ENCODE measurements around the gene MGLL.

Gene MGLL

DNA sequence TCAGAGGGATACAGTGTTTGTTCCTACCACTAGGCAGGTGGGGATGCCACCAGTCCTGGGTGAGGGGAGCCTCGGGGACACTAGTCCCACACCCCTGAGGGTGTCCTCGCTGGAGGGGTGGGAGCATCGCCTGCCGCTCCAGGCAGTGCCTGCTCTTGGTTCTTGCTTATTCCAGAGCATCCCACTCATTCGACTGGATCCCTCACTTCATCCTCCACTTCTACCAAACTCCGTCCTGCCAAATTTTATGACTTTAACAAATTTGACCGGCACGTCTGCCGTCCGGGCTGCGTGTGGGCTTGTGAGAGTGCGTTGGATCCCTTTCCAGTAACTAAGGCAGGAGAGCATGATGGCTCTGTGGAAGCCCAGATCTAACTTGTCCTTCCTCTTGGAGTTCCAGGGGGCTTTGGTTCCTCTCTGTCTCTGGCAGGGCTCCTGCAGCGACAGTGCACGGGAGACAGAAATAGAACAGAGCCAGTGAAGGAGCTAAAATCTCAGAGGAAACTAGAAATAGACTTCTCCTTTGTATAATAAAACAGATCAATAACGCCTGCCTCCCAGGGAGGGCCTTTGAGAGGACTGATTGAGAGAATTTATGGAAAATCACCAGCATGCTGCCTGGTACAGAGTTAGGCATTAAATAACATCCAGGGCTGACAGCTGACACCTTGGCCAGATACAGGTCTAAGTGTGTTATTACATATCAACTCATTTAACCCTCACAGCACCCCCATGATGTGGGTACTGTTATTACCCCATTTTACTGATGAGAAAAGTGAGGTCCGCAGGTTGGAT lies 34.5 kb downstream of the MGLL start:
- DNase-seq (ENCODE audit: low read depth) = no peak

DNA sequence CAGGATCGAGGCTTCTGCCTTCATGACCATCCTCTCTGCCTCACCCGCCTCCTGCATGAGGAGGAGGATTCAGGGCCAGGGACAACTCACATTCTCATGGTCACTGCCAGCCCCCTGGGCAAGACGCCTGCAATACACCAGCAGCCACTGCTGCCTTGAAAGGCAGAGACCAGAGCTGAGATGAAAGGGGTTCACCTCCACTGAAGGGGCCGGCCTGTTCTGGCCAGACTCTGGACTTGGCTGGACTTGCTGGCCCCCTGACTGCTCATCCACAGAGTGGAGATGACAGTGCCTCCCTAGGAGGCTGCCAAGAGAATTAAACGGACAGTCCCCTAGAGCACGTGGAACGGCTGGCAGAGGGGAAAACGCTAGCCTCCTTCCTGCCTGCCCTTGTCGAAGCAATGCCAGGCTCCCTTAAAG lies 35.2 kb downstream of the MGLL start:
- no peak for DNase-seq (ENCODE audit: low read depth)

DNA sequence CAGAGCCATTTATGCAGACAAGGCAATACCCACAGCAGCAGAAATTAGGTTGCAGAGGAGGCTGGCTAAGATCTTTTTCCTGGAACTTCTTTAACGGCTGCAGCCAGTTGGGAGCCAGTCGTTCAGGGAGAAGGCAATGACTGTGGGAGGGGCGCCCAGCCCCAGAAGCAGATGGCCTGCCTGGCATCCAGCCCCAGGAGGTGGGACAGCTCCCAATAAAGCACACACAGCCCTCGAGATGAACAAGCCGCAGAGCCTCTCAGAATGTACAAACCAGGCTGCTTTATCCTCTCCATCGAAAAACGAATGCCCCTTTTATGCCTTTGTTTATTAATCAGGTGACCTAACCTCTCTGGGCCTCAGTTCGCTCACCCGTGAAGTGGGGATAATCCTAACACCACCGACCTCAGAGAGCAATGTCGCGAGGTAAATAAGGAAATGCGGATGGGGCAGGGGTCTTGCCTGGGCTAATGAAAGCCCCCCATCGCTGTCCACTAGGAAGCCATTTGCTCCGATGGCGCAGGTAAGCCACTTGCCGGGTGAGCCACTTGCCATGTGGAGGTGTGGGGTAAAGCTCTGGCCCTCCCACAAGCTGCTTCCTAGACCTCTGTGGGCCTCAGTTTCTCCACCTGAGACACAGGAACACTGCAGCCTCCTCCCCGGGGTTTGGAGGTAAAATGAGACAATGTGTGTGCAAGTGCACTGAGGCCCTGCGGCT lies 35.8 kb downstream of the MGLL start:
- DNase-seq (ENCODE audit: low read depth) = no peak

DNA sequence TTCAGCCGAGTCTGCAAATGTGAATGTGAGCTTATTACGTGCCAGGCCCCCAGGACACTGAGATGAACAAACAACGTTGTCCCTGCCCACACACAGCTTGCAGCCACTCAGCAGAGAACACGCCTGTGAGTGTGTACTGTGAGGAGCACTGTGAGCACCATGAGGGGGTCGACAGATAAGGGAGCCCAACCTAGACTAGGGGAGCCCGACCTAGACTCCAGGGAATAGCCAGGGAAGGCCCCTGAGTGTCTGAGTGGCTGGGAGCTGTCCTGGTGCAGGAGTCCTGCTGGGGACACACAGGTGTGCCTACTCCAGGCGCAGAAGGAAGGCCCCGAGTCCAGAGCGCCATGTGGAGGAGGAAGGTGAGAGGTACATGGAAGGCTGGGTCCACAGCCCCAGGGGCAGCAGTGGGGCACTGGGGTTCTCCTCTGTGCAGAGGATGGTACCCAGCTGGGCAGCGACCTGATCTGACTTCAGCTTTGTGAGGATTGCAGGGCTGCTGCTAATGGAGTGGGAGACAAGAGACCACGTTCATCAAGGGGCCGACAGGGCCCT lies 36.5 kb downstream of the MGLL start:
- no peak for DNase-seq (ENCODE audit: low read depth)

DNA sequence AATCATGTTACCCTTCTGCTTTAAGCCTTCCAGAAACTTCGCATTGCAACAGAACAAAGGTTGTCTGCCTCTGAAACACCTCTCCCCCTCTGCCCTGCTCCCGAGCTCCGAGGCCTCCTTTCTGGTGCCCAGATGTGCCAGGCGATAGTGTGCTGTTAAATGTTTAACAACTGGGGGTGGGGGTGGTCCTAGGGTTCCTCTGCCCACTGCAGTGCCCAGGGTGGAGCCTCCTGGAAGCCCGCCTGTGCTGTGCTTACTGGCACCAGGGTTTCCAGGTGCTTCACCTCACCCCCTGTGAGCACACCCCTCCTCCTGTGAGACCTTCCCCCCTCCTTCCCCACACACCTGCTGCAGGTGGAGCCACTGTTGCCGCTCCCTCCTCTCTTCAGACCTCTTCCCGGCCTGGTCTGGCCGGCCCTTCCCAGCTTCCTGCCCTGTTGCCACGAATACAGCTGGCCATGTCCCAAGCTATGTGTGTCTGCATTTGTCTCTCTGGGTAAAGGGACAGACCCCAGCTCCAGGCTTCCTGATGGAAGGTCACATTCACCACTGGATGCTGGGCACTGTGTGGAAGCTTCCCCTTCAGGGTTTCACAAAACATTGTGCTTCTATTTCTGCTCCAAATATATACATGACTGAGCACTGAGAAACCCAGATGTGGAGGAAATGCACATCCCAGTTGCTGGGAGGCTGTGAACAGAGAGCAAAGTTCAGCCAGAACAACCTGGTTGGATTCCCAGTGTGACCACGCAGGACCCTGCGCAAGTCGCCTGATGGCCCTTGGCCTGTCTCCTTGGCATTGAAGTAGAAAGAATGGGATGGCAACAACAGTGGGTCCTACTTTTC lies 37.2 kb downstream of the MGLL start:
- no peak for DNase-seq (ENCODE audit: low read depth)

DNA sequence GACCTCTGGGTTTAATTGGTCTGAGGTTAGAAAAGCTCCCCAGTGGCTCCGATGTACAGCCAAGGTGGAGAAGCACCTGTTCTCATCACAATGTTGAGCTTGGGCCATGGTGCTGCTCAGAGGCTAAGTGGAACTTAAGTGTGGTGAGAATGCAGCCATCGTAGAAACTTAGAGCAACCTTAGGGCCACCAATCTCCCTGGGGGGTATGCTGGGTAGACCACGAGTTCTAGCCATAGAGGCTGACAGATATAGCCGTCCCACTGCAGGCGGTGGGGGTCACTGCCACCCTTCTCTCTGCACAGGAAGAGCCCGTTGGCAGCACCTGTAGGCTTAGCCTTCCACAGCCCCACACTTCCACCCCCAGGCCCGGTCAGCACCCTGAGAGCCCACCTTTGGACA lies 38.0 kb downstream of the MGLL start:
- no peak for DNase-seq (ENCODE audit: low read depth)

DNA sequence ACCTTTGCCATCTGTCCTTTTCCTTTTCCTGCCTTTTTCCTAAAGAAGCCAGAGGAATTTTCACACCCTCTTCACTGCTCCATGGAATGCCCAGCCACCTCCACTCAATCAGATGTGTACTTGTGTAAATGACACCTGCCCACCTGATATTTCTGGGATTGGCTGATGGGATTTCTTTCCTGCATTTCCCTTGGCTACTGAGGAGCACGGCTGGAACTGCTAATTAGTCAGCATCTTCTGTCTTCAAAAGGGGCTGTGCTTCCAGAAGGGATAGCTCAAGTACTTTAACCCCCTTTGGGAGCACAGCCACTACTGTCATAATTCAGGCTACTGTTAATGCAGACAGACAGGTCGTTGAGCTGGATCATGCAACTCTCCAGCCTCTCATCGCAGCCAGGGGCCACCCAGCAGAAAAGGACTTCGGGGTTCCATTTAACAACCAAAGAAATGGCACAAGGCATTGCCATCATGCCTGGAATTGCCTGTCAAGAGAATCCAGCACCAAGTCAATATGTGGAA lies 38.6 kb downstream of the MGLL start:
- no peak for DNase-seq (ENCODE audit: low read depth)

DNA sequence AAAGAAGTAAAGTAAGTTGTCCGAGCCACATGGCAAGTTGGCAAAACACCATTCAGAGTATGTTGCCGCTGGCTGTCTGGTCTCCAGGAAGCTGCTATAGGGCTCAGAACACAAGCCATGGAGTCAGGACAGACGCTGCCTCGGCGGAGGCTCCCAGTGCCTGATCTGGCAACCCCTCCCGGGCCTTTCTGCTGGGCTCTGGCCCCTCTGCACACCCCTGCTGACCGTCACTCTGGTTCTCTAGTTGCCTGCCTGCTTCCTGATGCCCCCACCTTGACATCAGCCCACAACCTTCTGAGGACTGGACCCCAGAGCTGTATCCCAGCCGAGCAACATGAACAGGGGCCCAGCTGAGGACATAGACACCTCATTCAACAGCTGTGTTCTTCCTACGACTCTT lies 39.1 kb downstream of the MGLL start:
- no peak for DNase-seq (ENCODE audit: low read depth)

DNA sequence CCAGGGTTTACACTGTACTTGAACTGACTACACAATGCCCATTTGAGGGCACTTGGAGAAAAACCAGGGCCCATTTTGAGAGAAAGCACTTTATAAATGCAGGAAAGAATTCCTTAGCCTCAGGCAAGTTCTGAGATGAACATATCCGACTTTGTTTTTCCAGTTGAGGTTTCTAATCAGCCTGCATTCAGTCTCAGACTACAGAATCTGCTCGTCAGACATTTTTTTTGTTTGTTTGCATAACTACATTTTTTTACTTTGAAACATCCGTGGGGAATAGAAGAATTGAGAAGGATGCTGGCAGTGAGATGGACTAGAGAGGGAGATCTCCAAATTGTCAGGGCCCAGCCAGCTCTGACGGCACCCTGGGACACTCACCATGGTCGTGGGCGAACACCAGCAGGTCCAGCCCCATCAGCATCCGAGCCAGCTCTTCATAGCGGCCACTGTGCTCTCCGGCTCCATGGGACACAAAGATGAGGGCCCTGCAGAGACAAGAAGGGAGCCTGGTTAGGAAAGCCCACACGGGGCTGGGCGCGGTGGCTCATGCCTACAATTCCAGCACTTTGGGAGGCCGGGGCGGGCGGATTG lies 40.8 kb downstream of the MGLL start:
- no peak for DNase-seq (ENCODE audit: low read depth)

DNA sequence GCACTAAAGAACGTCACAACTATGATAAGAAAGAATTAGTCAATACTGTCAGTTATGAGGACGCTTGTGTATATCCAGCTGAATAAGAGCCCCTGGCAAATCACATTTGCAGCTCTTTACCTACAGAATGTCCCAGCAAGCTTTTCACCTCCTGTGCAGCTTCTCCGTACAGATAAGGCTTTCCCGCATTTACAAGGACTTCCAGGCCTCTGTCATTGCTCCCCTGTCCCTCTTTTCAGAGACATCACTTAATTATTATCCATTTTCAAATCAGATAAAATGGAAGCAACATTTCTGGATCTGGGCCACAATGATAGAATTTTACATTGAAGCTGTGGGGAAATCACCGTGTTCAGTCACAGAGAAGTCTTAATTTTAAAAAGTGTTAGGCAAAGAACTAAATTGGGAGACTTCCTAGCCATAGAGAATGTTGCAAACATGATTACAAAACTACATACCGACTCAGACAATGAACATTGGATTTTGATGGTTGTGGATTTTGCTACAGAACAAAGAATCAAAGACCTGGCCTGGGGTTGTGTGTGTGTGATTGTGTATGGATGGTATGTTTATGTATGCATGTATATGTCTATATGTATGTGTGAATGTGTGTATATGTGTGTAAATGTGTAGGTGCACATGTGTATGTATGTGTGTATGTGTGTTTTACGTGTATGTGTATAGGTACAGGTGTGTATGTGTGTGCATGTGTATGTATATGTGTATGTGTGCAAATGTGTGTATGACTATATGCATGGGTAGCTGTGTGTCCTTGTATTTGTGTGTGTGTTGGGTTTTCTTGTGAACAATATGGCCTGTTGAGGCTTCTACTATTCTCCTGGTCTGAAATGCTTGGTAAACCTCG lies 41.5 kb downstream of the MGLL start:
- no peak for DNase-seq (ENCODE audit: low read depth)

DNA sequence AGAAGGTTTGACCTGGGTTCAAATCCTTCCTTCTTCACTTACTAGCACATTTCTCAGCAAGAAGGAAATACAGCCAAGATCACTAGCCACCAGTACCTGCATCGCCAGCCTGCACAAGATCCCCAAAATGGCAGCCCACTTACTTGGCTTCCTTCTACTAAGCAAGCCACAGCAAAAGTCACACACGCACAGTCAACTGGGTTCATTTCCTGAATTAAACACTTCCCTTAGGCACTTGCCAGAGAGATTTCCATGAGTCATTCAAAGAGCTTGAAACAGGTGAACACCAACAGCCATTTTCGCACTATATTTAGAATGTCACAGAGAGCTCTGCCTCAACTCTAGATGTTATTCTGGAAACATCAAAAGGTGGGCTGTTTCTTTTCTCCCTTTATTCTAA lies 42.6 kb downstream of the MGLL start:
- DNase-seq (ENCODE audit: low read depth) = no peak

DNA sequence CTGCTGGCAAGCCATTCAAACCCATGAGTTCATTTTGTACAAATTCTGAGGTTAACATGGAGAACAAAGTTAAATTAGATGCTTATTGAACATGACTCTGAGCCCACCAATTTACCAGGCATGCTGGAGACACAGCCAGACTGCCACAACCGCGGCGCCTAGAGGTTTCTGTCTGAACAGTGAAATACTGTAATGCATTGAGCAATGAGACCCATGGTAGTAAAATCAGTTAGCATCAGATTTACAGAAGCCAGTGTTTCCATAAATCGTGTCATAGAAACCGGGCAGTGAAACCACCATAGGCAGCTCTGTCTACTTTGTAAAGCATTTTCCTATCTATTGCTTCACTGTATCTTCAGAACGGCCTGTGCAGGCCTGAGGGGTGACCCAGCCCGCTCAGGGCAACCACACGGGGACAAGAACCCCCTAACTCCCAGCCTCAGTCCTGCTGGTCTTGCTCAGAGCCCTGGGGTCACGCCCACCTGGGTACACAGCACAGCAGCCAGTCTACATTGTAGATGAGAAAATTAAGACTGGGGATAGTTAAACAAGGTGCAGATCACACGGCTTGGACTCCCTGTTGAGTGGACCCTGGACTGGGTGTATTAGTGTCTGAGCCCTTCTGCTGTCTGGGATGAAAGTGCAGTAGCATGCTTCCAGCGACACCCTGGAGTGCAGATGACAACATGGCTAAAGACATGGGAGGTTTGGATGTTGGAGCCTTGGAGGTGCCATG lies 44.2 kb downstream of the MGLL start:
- no peak for DNase-seq (ENCODE audit: low read depth)

DNA sequence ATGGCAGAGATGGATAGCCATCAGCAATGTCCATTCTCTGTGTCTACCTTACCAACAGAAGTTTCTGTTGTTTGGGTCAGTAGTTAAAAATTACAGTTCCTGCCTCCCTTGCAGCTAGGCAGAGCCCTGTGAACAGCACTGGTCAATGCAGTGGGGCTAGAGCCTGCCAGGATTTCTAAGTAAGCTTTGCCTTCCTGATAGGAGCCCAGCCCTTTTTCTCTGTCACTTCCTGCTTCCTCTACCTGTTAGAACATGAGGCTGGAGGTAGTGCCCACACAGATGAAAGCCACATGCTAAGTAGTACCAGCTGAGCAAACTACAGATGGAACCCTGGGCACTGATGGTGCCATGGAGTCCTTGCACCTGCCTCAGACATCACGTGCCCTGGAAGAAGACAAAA lies 45.0 kb downstream of the MGLL start:
- no peak for DNase-seq (ENCODE audit: low read depth)

DNA sequence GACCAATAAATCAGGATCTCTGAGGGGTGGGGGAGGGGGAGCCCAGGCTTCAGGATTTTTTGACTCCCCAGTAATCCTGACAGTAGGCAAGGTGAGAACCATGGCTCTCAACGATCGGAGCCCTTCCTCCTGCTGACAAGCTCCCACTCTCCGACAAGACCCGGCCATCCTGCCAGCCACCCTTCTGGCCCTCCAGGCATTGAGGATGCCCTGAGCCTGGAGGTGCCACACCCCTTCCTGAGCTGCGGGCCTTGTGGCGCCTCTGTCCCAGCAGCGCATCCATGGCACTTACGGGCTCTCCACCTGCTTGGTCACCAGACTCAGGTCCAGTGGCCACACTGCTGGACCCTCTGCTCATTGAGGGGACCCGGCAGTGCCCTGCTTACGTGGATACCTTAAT lies 46.0 kb downstream of the MGLL start:
- DNase-seq (ENCODE audit: low read depth) = no peak

DNA sequence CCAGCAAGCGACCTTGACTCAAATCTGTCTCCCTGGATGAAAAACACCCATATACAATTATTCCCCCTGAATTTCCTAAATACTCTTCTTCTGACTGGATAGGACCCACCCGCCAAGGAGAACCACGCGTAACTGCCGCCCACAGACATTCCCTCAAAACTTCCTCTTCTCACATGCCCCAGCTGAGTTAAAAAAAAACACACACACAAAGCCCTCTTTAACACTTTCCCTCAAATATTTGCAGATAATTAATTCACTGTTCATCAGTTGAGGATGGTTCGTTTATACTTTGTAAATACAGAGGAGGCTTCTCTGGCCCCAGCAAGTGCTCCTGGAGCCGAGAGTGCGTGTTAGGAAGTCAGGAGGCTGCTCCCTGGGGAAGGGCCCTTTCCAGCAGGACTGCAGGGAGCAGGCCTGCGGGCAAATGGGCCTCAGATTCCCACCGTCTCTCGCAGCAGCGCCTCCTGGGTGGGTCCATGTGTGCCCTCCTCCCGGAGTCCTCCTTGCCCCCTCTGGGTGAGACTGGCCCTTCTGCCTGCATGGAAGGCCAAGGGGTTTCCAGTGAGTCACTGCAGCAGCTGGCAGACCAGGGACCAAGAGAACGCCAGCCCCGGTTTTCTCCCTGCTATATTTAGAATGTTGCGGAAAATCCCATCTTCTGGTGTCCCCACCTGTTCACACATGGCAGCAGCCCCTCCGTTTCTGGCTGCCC lies 46.8 kb downstream of the MGLL start:
- DNase-seq (ENCODE audit: low read depth) = no peak

DNA sequence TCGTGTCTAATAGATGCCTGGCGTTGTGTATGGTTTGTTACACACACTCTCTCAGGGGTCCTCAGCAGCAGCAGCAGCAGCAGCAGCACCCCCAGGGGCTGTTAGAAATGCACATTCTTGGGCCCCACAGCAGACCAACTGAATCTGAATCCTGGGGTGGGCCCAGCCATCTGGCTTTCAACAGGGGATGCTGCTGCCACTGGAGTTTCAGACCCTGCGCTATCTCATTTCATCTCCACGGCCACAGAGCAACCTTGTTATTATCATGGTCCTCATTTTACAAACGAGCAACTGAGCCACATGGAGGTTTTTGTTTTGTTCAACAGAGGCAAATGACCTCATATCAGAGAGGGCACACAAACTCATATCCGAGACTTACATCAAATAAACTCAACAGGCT lies 47.7 kb downstream of the MGLL start:
- DNase-seq (ENCODE audit: low read depth) = no peak

DNA sequence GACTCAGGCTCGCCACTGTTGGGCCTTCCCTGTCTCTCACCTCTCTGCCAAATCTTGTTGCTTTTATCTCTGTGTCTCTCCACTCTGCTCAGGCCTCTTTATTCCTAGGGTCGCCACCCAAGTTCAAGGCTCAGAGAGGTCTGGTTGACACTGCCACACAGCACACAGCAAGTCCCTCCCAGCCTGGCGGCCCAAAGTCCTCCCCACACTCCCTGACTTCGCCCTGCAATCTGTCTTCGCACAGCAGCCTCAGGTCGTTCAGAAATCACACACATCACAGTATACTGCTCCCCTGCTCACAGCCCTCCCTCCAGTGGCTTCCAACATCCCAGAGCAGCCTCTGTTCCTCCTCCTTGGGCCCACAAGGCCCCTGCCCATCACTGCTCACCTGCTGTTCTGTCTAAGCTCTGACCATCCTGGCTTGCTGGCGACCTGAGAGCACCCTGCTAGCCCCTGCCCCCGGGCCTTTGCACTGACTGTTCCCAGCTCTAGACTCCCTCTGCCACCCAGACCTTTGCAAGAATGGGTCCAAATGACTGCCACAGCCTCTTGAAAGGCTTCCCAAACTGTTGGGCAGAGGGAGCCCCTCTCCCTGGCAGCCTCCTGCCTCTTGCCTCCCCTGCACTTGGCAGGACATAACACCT lies 48.4 kb downstream of the MGLL start:
- DNase-seq (ENCODE audit: low read depth) = no peak

DNA sequence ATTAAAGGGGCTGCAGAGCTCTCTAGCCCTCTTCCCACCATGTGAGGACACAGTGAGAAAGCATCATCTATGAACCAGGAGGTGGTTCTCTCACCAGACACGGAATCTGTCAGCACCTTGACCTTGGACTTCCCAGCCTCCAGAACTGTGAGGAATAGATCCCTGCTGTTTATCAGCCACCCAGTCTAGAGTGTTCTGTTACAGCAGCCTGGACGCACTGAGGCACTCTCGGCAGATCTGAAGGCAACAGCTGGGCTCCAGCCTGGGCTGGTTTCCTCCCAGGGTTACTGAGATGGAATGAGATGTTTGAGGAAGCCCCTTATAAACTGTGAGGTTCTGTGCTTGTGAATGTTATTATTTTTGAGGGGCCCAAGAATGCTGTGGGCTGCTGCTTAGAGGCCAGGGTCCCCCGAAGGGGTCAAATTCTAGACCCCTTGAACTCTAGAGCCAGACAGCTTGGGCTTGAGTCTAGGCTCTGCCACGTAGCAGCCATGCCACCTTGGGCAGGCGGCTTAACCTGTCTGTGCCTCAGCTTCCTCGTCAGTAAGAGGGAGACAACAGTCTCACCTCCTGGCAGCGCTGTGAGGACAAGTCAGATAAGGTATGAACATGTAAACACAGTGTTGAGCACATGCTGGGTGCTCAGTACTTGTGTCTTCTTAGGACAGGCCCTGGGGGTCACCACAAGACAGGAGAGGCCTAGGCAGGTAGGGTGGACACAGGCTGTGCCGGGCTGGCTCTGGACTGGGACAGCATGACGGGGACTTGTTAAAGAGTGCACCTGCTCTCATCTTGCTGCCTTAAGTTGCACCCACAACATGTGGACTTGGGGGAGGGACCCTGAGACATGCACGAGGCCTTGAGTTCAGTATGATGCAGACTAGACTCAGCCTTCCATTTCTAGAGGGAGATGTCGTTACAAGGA lies 49.2 kb downstream of the MGLL start:
- no peak for DNase-seq (ENCODE audit: low read depth)

Measured in stimulated activated CD8-positive, alpha-beta memory T cell treated with anti-CD3 and anti-CD28 coated beads, Interleukin-12 subunit alpha, Interleukin-12 subunit beta, amount 100 ng/mL, for 4 hours (primary cell).